ENCODE data around the gene MPG. TPM values are rescaled to one million over a fixed set of nuclear protein-coding genes. Genes with fewer than 3 reads are reported as not detected.

MPG gene
- total RNA-seq, 1 experiment from 2014 or later, result 32.6 TPM

- Histone ChIP-seq H3K9ac (ENCODE audit: low read length) (no peak overlapping the region), H3K9me2 (ENCODE audit: insufficient read depth) (no peaks in the 10 kb centered on the region), H3K4me2 (ENCODE audit: low read length) (no peak overlapping the region), H3K4me1 (ENCODE audit: control insufficient read depth in 1 of 2, insufficient read depth in 2 of 2, low read length in 2 of 2) (peaks cover 0 to 3% of the 10 kb centered on the region in 2 experiments; a peak in 1 of 4 replicates), H2AFZ (ENCODE audit: low read depth, low read length, poor library complexity, severe bottlenecking) (no peak overlapping the region), H4K20me1 (ENCODE audit: insufficient read depth) (no peaks in the 10 kb centered on the region), H3K79me2 (ENCODE audit: insufficient read depth, low read length) (no peaks in the 10 kb centered on the region), H3K36me3 (ENCODE audit: control insufficient read depth in 1 of 2, insufficient read depth in 2 of 2, low read length in 2 of 2) (no peaks in the 10 kb centered on the region), H3K4me3 (replicated peaks in 1 of 2; ENCODE audit: low read depth in 1 of 2, low read length in 2 of 2) (no peak overlapping the region), H3K27ac (ENCODE audit: low read depth, low read length) (no peak overlapping the region), H3K9me3 (ENCODE audit: control insufficient read depth in 1 of 2, insufficient read depth in 1 of 2, low read depth in 1 of 2, low read length in 2 of 2) (no peaks in the 10 kb centered on the region), H3K27me3 (ENCODE audit: insufficient read depth, low read length) (no peaks in the 10 kb centered on the region)
- ChIA-PET POLR2A (no interaction called here), RAD21 (ENCODE audit: low non-redundant PET in 1 of 2, low total read pairs in 2 of 2, uncharacterized antibody in 2 of 2, unreplicated experiment in 2 of 2) (no interaction called here), CTCF (no interaction called here)
- BruUV-seq (replicated peaks), result no TSS peak
- ATAC-seq (no peak), DNase-seq (ENCODE audit: low read depth, low spot score) (no peak)
- intact Hi-C loops (cut with micrococcal nuclease), result no loop called here
- TF ChIP-seq REST (IDR thresholded peaks at IDR 0.05; ENCODE audit: low read depth) (no peak), CEBPB (IDR thresholded peaks at IDR 0.05; ENCODE audit: low read depth) (no peak), SIN3A (IDR thresholded peaks at IDR 0.05; ENCODE audit: low read depth) (no peak), ATF3 (IDR thresholded peaks at IDR 0.05) (no peak), SRF (IDR thresholded peaks at IDR 0.05; ENCODE audit: low read depth) (no peak), FOSL1 (IDR thresholded peaks at IDR 0.05; ENCODE audit: low read depth) (no peak), EZH2 (IDR thresholded peaks at IDR 0.05) (no peak), EGR1 (IDR thresholded peaks at IDR 0.05; ENCODE audit: low read depth) (no peak), POLR2A (IDR thresholded peaks at IDR 0.05; ENCODE audit: borderline replicate concordance, extremely low read depth, insufficient read depth, insufficient read length) (no peak)
These were observed 44.0 kb upstream of the MPG start for GRCh38 chr16:33877-34647.
